GM12878 (cell line): ENCODE data around the gene SINHCAF. TPM values are rescaled to one million over a fixed set of nuclear protein-coding genes. Genes with fewer than 3 reads are reported as not detected.
A peak's percentile ranks its signal among the peaks of the same experiment; 100 is the strongest.

ENCODE experiments used
- ATAC-seq: fragments of 200-7000 bp; cut with Tn5 transposase; 3 replicates; pipeline ENCODE4 v1.9.1; 2020; ENCODE audit warnings: mild to moderate bottlenecking, moderate library complexity
- BruUV-seq: library from RNA; stranded (reverse); fragments of 400-500 nt; replicated peaks from 2 replicates; lab custom pipeline; 2021; lab: Mats Ljungman, UMichigan
- CTCF ChIA-PET: fragments of 300-600 bp; sonication (Branson Sonifier 250); formaldehyde crosslinking; extraction: SDS; loops from one replicate; lab custom pipeline; 2021; ENCODE audit warnings: inconsistent platforms; lab: Yijun Ruan, JAX
- POLR2A ChIA-PET: fragments of 350-600 bp; formaldehyde crosslinking; extraction: SDS; loops from one replicate; lab custom pipeline; 2021; ENCODE audit warnings: inconsistent platforms; lab: Charles Lee
- RAD21 ChIA-PET: fragments of 300-600 bp; sonication (Branson Sonifier 250); formaldehyde crosslinking; loops from one replicate; lab custom pipeline; 2023; ENCODE audit warnings: antibody characterized with exemption; ENCODE audit not compliant: unreplicated experiment; lab: Charles Lee
- SMC1A ChIA-PET: fragments of 300-600 bp; sonication (Branson Sonifier 250); formaldehyde crosslinking; loops from one replicate; lab custom pipeline; 2023; ENCODE audit not compliant: unreplicated experiment, uncharacterized antibody; lab: Charles Lee
- DNase-seq: peaks from one replicate; pipeline ENCODE4 v3.0.0-alpha.2; 2011; ENCODE audit warnings: low read depth, low spot score
- FAIRE-seq: peaks from 3 replicates; lab custom pipeline; 2011; peaks lifted over from hg19 to GRCh38; lab: Jason Lieb, UNC
- H2AFZ ChIP-seq: 2 replicates; pipeline ENCODE4 v1.6.0; 2011; ENCODE audit warnings: low read depth, low read length, control low read depth; ENCODE audit not compliant: control insufficient read depth
- H3K27ac ChIP-seq: 2 replicates; pipeline ENCODE4 v1.5.1; 2011; ENCODE audit warnings: control low read depth; ENCODE audit not compliant: control insufficient read depth, insufficient read depth
- H3K27me3 ChIP-seq, 2 experiments: replicated peaks in 1 of 2; 2 replicates each; pipeline versions ENCODE4 v1.6.0 to v1.6.1; 2011; ENCODE audit warnings: low read length in 1 of 2; ENCODE audit not compliant: control insufficient read depth in 2 of 2, insufficient read depth in 2 of 2
- H3K36me3 ChIP-seq, 2 experiments: 2 replicates each; pipeline ENCODE4 v1.5.1; 2011; ENCODE audit warnings: low read length in 1 of 2; ENCODE audit not compliant: control insufficient read depth in 2 of 2, insufficient read depth in 2 of 2
- H3K4me1 ChIP-seq: 2 replicates; pipeline ENCODE4 v1.6.1; 2011; ENCODE audit warnings: mild to moderate bottlenecking, low read length, moderate library complexity, mixed read lengths; ENCODE audit not compliant: control insufficient read depth, insufficient read depth
- H3K4me2 ChIP-seq: 2 replicates; pipeline ENCODE4 v1.6.0; 2011; ENCODE audit warnings: control low read depth; ENCODE audit not compliant: control insufficient read depth, insufficient read depth
- H3K4me3 ChIP-seq: fragments of 200-600 bp; sonication (generic); 2 replicates; pipeline ENCODE4 v1.5.1; 2016
- H3K79me2 ChIP-seq: 2 replicates; pipeline ENCODE4 v1.6.0; 2011; ENCODE audit warnings: low read length; ENCODE audit not compliant: control insufficient read depth, insufficient read depth
- H3K9ac ChIP-seq: 2 replicates; pipeline ENCODE4 v1.8.0; 2011; ENCODE audit warnings: low read length, control low read depth, mixed read lengths; ENCODE audit not compliant: control insufficient read depth, insufficient read depth
- H3K9me3 ChIP-seq: replicated peaks from 3 replicates; pipeline ENCODE4 v1.5.1; 2011; ENCODE audit warnings: mild to moderate bottlenecking, low read length; ENCODE audit not compliant: control insufficient read depth, insufficient read depth
- H4K20me1 ChIP-seq: 2 replicates; pipeline ENCODE4 v1.6.0; 2011; ENCODE audit not compliant: control insufficient read depth, insufficient read depth
- CTCF ChIP-seq, 3 experiments: IDR thresholded peaks in 2 of 3; conservative IDR thresholded peaks in 1 of 3; 2 replicates each; pipeline ENCODE4 v1.5.1; 2011; ENCODE audit warnings: low read depth in 3 of 3, low read length in 3 of 3, mild to moderate bottlenecking in 3 of 3, control low read depth in 2 of 3, moderate library complexity in 2 of 3, inconsistent platforms in 1 of 3, mixed read lengths in 1 of 3; ENCODE audit not compliant: control insufficient read depth in 2 of 3, insufficient read depth in 1 of 3; ENCODE audit errors: extremely low read depth in 1 of 3
- PML ChIP-seq: IDR thresholded peaks from 2 replicates; pipeline ENCODE4 v1.6.1; 2012; ENCODE audit warnings: low read length, inconsistent platforms
- WGBS: methylation state at CpG from one replicate; pipeline ENCODE4 v1.1.6; 2016; ENCODE audit warnings: low lambda C conversion rate; ENCODE audit not compliant: insufficient replicate concordance, insufficient coverage; ENCODE audit errors: missing lambda C conversion rate; 5-methylcytosine and 5-hydroxymethylcytosine counted together
- in situ Hi-C: fragments of 300-500 bp; cut with MboI; formaldehyde crosslinking; loops from 9 replicates; pipeline ENCODE4 v1.14.3; 2018; ENCODE audit warnings: mixed read lengths
- intact Hi-C: fragments of 100-400 bp; cut with micrococcal nuclease; formaldehyde crosslinking; loops from one replicate; pipeline ENCODE4 v1.14.2; 2022; ENCODE audit not compliant: unreplicated experiment
- polyA plus RNA-seq, 11 experiments: library from polyadenylated mRNA; depleted of rRNA in 4 of 11; unstranded in 6 of 11; stranded (reverse) in 5 of 11; fragments of >200 nt; fragmentation: Nextera tagmentation in 4 of 11; fragmentation: Illumina TruSeq in 1 of 11; extraction: Ambion mirVana in 4 of 11; extraction: Trizol in 1 of 11; gene quantifications; 1 replicate in 1 of 11; 2 replicates in 10 of 11; pipeline versions ENCODE4 v1.2.1 to v1.2.3, GENCODE V29; 2011 to 2016; ENCODE audit warnings: inconsistent platforms in 2 of 11, missing spikeins in 2 of 11, low read depth in 1 of 11
- total RNA-seq, 4 experiments: library from RNA; depleted of rRNA in 3 of 4; stranded (reverse); fragments of >200 nt in 3 of 4; fragmentation: Illumina TruSeq in 1 of 4; extraction: Trizol in 1 of 4; gene quantifications; 2 replicates each; pipeline versions ENCODE4 v1.2.1 to v1.2.3, GENCODE V29; 2013 to 2021

Gene SINHCAF
- total and polyA plus RNA-seq, 10 of the 15 experiments (the other 5 are each of a cell fraction or from before 2014, with no cell fraction given): 60.4 to 156 (median 90.3) TPM

DNA sequence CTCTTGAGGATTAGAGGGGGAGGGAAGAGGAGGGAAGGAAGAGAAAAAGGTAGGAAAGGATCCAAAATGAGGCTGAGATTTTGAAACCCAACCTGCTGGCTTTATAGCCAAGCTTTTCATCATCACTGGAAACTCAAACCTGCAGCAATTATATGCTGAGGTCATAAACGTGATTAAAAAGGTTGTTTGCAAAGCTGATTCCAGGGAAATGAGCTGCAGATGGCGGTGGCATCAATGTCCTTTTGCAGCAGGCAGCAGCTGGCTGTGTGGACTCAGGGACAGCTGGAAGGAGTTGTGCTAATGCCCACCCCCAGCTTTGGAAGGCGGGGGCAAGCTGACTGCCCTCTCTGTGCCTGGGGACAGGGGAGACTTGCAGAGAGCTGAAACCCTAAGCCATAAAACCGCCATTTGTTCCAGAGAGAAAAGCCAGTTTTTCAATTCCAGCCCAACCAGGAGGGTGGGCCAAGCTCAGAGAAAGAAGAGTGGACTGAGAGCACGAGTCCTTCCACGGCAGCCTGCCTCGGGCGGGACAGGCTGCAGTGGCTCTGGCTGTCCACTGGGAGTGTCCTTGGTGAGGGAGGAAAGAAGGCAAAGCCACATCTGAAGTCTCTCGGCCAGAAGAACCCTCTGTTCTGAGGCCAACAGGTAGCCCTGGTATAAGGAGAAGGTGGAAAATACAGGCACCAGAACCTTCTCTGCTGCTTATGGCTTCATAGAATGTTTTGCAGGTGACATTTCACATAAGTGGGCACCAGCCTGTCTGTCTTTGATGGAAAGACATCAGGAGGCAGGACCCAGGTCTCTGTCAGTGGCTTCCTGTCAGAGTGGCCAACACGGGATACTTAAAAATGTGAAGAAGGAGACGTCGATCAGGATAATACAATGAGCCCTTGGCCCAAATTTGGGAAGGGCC, 90.7 kb downstream of the SINHCAF start:
- H3K4me3 ChIP-seq: no peak overlapping the region
- intact Hi-C loops (no loop called here), in situ Hi-C loops (loop anchor here (5.0 kb wide), 2 partner anchors 118 to 388 kb away; no protein-coding TSS in a partner anchor)
- WGBS: 55% methylated on average over 12 of the region's 12 CpGs
- ChIA-PET SMC1A (interaction anchor here (1.3 kb wide), 1 partner anchor 29 kb away, joined by 5 read pairs; no protein-coding TSS in a partner anchor), CTCF (interaction anchor here (1.0 to 5.5 kb wide), 5 partner anchors 15 to 388 kb away, joined by 3 to 100 read pairs (median 4); no protein-coding TSS in a partner anchor), RAD21 (no interaction called here), POLR2A (no interaction called here)
- H3K9me3 ChIP-seq: no peaks in the 10 kb centered on the region; the same call in 2 of the 3 replicates
- no peak overlapping the region for H3K27ac ChIP-seq
- FAIRE-seq: no peak
- H3K79me2 ChIP-seq: no peaks in the 10 kb centered on the region
- no peaks in the 10 kb centered on the region for H3K36me3 ChIP-seq
- no peak for DNase-seq
- no peaks in the 10 kb centered on the region for H4K20me1 ChIP-seq
- no peak overlapping the region for H3K4me2 ChIP-seq
- H3K4me1 ChIP-seq: peaks cover 12% of the 10 kb centered on the region
- TF ChIP-seq CTCF (IDR thresholded peaks at IDR 0.05 in 2 of 3, conservative IDR thresholded peaks at IDR 0.05 in 1 of 3; ENCODE audit: control insufficient read depth in 2 of 3, extremely low read depth in 1 of 3, insufficient read depth in 1 of 3, low read depth in 3 of 3, low read length in 3 of 3): 0 out of 6 replicates have a peak, but pooled peaks of 1 of the 3 experiments have one; percentile 24
- no peak for TF ChIP-seq PML
- TF ChIP-seq, all 136 proteins: peak for 1
- ATAC-seq: no peak
- H3K9ac ChIP-seq: no peak overlapping the region
- no peak overlapping the region for H2AFZ ChIP-seq
- no peaks in the 10 kb centered on the region; a peak in 1 of 4 replicates for H3K27me3 ChIP-seq
- no TSS peak for BruUV-seq
